HCT116 (cell line): ENCODE results near the gene ARL15. TPM values are rescaled to one million over a fixed set of nuclear protein-coding genes. Genes with fewer than 3 reads are reported as not detected.

Source experiments
- ATAC-seq: fragments of 200-7000 bp; cut with Tn5 transposase; 2 replicates; pipeline ENCODE4 v1.9.1; 2020; ENCODE audit warnings: mild to moderate bottlenecking, moderate library complexity
- BruUV-seq: library from RNA; stranded (reverse); fragments of 400-500 nt; replicated peaks from 2 replicates; lab custom pipeline; 2021; lab: Mats Ljungman, UMichigan
- CTCF ChIA-PET: fragments of 300-600 bp; sonication (Branson Sonifier 250); formaldehyde crosslinking; loops from one replicate; lab custom pipeline; 2021; ENCODE audit warnings: antibody characterized with exemption; lab: Charles Lee
- POLR2A ChIA-PET: fragments of 300-600, 350-600 bp; sonication (Branson Sonifier 250); formaldehyde crosslinking; loops from one replicate; lab custom pipeline; 2021; ENCODE audit warnings: antibody characterized with exemption; lab: Charles Lee
- RAD21 ChIA-PET, 2 experiments: fragments of 300-600 bp; sonication (Branson Sonifier 250); formaldehyde crosslinking; loops; one replicate each; lab custom pipeline; 2023; ENCODE audit warnings: low total read pairs in 2 of 2; ENCODE audit not compliant: uncharacterized antibody in 2 of 2, unreplicated experiment in 2 of 2, low non-redundant PET in 1 of 2; lab: Charles Lee
- DNase-seq: peaks from one replicate; pipeline ENCODE4 v3.0.0-alpha.2; 2010; ENCODE audit warnings: low read depth, low spot score
- H2AFZ ChIP-seq: fragments of 200-600 bp; shearing (Covaris generic), sonication (generic); 2 replicates; pipeline ENCODE4 v1.6.1; 2017; ENCODE audit warnings: low read depth, mixed run types, mixed read lengths, antibody characterized with exemption, low read length; ENCODE audit not compliant: poor library complexity, severe bottlenecking
- H3K27ac ChIP-seq: 2 replicates; pipeline ENCODE4 v1.5.1; 2012; ENCODE audit warnings: low read depth, low read length
- H3K27me3 ChIP-seq: fragments of 200-600 bp; sonication (generic); 2 replicates; pipeline ENCODE4 v1.6.1; 2016; ENCODE audit warnings: mixed run types, low read length, mixed read lengths; ENCODE audit not compliant: insufficient read depth
- H3K36me3 ChIP-seq, 2 experiments: fragments of 200-500 bp in 1 of 2; fragments of 200-600 bp in 1 of 2; sonication (Bioruptor generic) in 1 of 2; sonication (generic) in 1 of 2; 2 replicates each; pipeline versions ENCODE4 v1.5.1 to v1.6.1; 2014 to 2016; ENCODE audit warnings: low read length in 2 of 2, inconsistent platforms in 1 of 2, mixed read lengths in 1 of 2, mixed run types in 1 of 2; ENCODE audit not compliant: insufficient read depth in 2 of 2, control insufficient read depth in 1 of 2
- H3K4me1 ChIP-seq, 2 experiments: fragments of 200-600 bp in 1 of 2; sonication (generic) in 1 of 2; 2 replicates each; pipeline versions ENCODE4 v1.5.1 to v1.6.1; 2012 to 2017; ENCODE audit warnings: low read length in 2 of 2, inconsistent platforms in 1 of 2, mild to moderate bottlenecking in 1 of 2, mixed read lengths in 1 of 2, mixed run types in 1 of 2, moderate library complexity in 1 of 2; ENCODE audit not compliant: insufficient read depth in 2 of 2, control insufficient read depth in 1 of 2
- H3K4me2 ChIP-seq: fragments of 200-600 bp; sonication (generic); 2 replicates; pipeline ENCODE4 v1.6.1; 2017; ENCODE audit warnings: mixed run types, low read length, mixed read lengths
- H3K4me3 ChIP-seq, 2 experiments: fragments of 200-600 bp in 1 of 2; sonication (generic) in 1 of 2; replicated peaks in 1 of 2; 2 replicates each; pipeline ENCODE4 v1.5.1; 2011 to 2016; ENCODE audit warnings: low read length in 2 of 2, control low read depth in 1 of 2, low read depth in 1 of 2, mild to moderate bottlenecking in 1 of 2, mixed read lengths in 1 of 2, mixed run types in 1 of 2
- H3K79me2 ChIP-seq: fragments of 200-600 bp; sonication (generic); 2 replicates; pipeline ENCODE4 v1.6.1; 2017; ENCODE audit warnings: mild to moderate bottlenecking, mixed run types, low read length, moderate library complexity, mixed read lengths; ENCODE audit not compliant: insufficient read depth
- H3K9ac ChIP-seq: fragments of 200-600 bp; sonication (generic); 2 replicates; pipeline ENCODE4 v1.6.1; 2016; ENCODE audit warnings: low read length, mixed read lengths
- H3K9me2 ChIP-seq: fragments of 200-600 bp; sonication (generic), shearing (Covaris generic); 2 replicates; pipeline ENCODE4 v1.6.1; 2017; ENCODE audit warnings: mixed run types, mild to moderate bottlenecking, moderate library complexity; ENCODE audit not compliant: insufficient read depth
- H3K9me3 ChIP-seq, 2 experiments: fragments of 200-500 bp in 1 of 2; fragments of 200-600 bp in 1 of 2; sonication (Bioruptor generic) in 1 of 2; sonication (generic) in 1 of 2; 2 replicates each; pipeline ENCODE4 v1.6.1; 2014 to 2017; ENCODE audit warnings: low read length in 2 of 2, mixed read lengths in 2 of 2, inconsistent platforms in 1 of 2, low read depth in 1 of 2, mild to moderate bottlenecking in 1 of 2, mixed run types in 1 of 2, moderate library complexity in 1 of 2; ENCODE audit not compliant: control insufficient read depth in 1 of 2, insufficient read depth in 1 of 2
- H4K20me1 ChIP-seq: fragments of 200-600 bp; sonication (generic), shearing (Covaris generic); 2 replicates; pipeline ENCODE4 v1.6.1; 2017; ENCODE audit warnings: mixed run types, mild to moderate bottlenecking, moderate library complexity; ENCODE audit not compliant: insufficient read depth
- CEBPB ChIP-seq: IDR thresholded peaks from 2 replicates; pipeline ENCODE4 v1.6.1; 2012; ENCODE audit warnings: low read depth
- EZH2phosphoT487 ChIP-seq: fragments of 200-600 bp; IDR thresholded peaks from 2 replicates; pipeline ENCODE4 v1.6.1; 2018; ENCODE audit warnings: antibody characterized with exemption, borderline replicate concordance
- FOSL1 ChIP-seq: IDR thresholded peaks from 2 replicates; pipeline ENCODE4 v1.6.1; 2012; ENCODE audit warnings: low read depth
- POLR2A ChIP-seq: IDR thresholded peaks from 2 replicates; pipeline ENCODE4 v1.7.0; 2011; ENCODE audit warnings: borderline replicate concordance; ENCODE audit not compliant: insufficient read depth, insufficient read length; ENCODE audit errors: extremely low read depth
- REST ChIP-seq: IDR thresholded peaks from 2 replicates; pipeline ENCODE4 v1.6.1; 2012; ENCODE audit warnings: low read depth
- SIN3A ChIP-seq: IDR thresholded peaks from 2 replicates; pipeline ENCODE4 v1.6.1; 2012; ENCODE audit warnings: low read depth
- TCF7L2 ChIP-seq: IDR thresholded peaks from 2 replicates; pipeline ENCODE4 v1.7.0; 2011; ENCODE audit warnings: borderline replicate concordance, inconsistent platforms; ENCODE audit not compliant: insufficient read depth, insufficient read length; ENCODE audit errors: extremely low read depth
- YY1 ChIP-seq: IDR thresholded peaks from 2 replicates; pipeline ENCODE4 v1.6.1; 2011; ENCODE audit warnings: low read length, low read depth, moderate library complexity, mild to moderate bottlenecking; ENCODE audit not compliant: insufficient replicate concordance; ENCODE audit errors: extremely low read depth
- intact Hi-C: fragments of 100-400 bp; cut with micrococcal nuclease; formaldehyde crosslinking; loops from 2 replicates; pipeline ENCODE4 v1.10.0; 2022
- total RNA-seq: library from RNA; stranded (reverse); gene quantifications from one replicate; pipeline ENCODE4 v1.2.1, GENCODE V29; 2021; ENCODE audit not compliant: unreplicated experiment
- TF ChIP-seq, protein P1 (sequence below), 3 experiments: fragments of 200-600 bp in 1 of 3; sonication (generic) in 1 of 3; IDR thresholded peaks in 2 of 3; conservative IDR thresholded peaks in 1 of 3; 2 replicates each; pipeline ENCODE4 v1.5.1; 2012 to 2017; ENCODE audit warnings: low read depth in 2 of 3, low read length in 2 of 3, antibody characterized with exemption in 1 of 3, borderline replicate concordance in 1 of 3, control low read depth in 1 of 3, mild to moderate bottlenecking in 1 of 3, mixed read lengths in 1 of 3, mixed run types in 1 of 3, moderate library complexity in 1 of 3; ENCODE audit not compliant: insufficient read depth in 1 of 3

The ARL15 gene
- total RNA-seq, 1 experiment from 2014 or later = 15.0 TPM

- H3K9ac ChIP-seq = no peak overlapping the region
- RAD21 ChIA-PET = no interaction called here
- no peak overlapping the region for H3K4me3 ChIP-seq
- DNase-seq = no peak
- BruUV-seq = no TSS peak
- no peaks in the 10 kb centered on the region for H3K4me1 ChIP-seq
- H3K9me2 ChIP-seq = no peaks in the 10 kb centered on the region
- no peak overlapping the region for H3K27ac ChIP-seq
- CTCF ChIA-PET = no interaction called here
- H3K79me2 ChIP-seq = no peaks in the 10 kb centered on the region
- TF ChIP-seq FOSL1 (no peak), EZH2phosphoT487 (no peak), SIN3A (no peak), REST (no peak), TCF7L2 (no peak), YY1 (no peak), POLR2A (no peak)
- H3K9me3 ChIP-seq = no peaks in the 10 kb centered on the region
- no peaks in the 10 kb centered on the region for H3K36me3 ChIP-seq
- no peak overlapping the region for H3K4me2 ChIP-seq
- ATAC-seq = no peak
- H4K20me1 ChIP-seq = no peaks in the 10 kb centered on the region
- H2AFZ ChIP-seq = no peak overlapping the region
- intact Hi-C loops = no loop called here
- H3K27me3 ChIP-seq = no peaks in the 10 kb centered on the region
- POLR2A ChIA-PET = no interaction called here
Measured at GRCh38 chr5:53877243-53877642, 433.1 kb downstream of the ARL15 start.

- ATAC-seq = peak; percentile 76
- CTCF ChIA-PET = no interaction called here
Measured at GRCh38 chr5:53874409-53874808, 436.0 kb downstream of the ARL15 start.

More at GRCh38 chr5:53874409-53874808, 436.0 kb downstream of the ARL15 start:
- RAD21 ChIA-PET = no interaction called here
- no peak overlapping the region for H3K27ac ChIP-seq
- no peaks in the 10 kb centered on the region for H3K9me3 ChIP-seq
- TF ChIP-seq, protein P1, sequence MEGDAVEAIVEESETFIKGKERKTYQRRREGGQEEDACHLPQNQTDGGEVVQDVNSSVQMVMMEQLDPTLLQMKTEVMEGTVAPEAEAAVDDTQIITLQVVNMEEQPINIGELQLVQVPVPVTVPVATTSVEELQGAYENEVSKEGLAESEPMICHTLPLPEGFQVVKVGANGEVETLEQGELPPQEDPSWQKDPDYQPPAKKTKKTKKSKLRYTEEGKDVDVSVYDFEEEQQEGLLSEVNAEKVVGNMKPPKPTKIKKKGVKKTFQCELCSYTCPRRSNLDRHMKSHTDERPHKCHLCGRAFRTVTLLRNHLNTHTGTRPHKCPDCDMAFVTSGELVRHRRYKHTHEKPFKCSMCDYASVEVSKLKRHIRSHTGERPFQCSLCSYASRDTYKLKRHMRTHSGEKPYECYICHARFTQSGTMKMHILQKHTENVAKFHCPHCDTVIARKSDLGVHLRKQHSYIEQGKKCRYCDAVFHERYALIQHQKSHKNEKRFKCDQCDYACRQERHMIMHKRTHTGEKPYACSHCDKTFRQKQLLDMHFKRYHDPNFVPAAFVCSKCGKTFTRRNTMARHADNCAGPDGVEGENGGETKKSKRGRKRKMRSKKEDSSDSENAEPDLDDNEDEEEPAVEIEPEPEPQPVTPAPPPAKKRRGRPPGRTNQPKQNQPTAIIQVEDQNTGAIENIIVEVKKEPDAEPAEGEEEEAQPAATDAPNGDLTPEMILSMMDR (IDR thresholded peaks at IDR 0.05 in 2 of 3, conservative IDR thresholded peaks at IDR 0.05 in 1 of 3; ENCODE audit: borderline replicate concordance in 1 of 3, insufficient read depth in 1 of 3, low read depth in 2 of 3, low read length in 2 of 3) = peak in 2 of 3 experiments; percentile 18 to 25; a peak in 2 of 6 replicates
- TF ChIP-seq EZH2phosphoT487 (no peak), CEBPB (no peak)
- no peaks in the 10 kb centered on the region for H3K9me2 ChIP-seq
- H3K4me2 ChIP-seq = no peak overlapping the region
- H2AFZ ChIP-seq = no peak overlapping the region
- no peaks in the 10 kb centered on the region for H3K79me2 ChIP-seq
- intact Hi-C loops = loop anchor here (5.0 kb wide), 1 partner anchor 343 kb away; no protein-coding TSS in a partner anchor
- H3K4me3 ChIP-seq = no peak overlapping the region
- no TSS peak for BruUV-seq
- H3K4me1 ChIP-seq = no peaks in the 10 kb centered on the region
- DNase-seq = no peak
- POLR2A ChIA-PET = no interaction called here
- no peaks in the 10 kb centered on the region for H4K20me1 ChIP-seq
- no peak overlapping the region for H3K9ac ChIP-seq
- no peaks in the 10 kb centered on the region for H3K27me3 ChIP-seq
- H3K36me3 ChIP-seq = no peaks in the 10 kb centered on the region
